Neutrophil (primary cell): Measurements from ENCODE around the gene RAVER1.

Experiments
- H3K27ac ChIP-seq: fragments of 200-600 bp; sonication (generic); 2 replicates; pipeline ENCODE4 v1.5.1; 2016; ENCODE audit warnings: mild to moderate bottlenecking, moderate library complexity
- H3K27me3 ChIP-seq: fragments of 200-600 bp; sonication (generic); 2 replicates; pipeline ENCODE4 v1.6.0; 2016; ENCODE audit warnings: mild to moderate bottlenecking
- H3K36me3 ChIP-seq: fragments of 200-600 bp; sonication (generic); 2 replicates; pipeline ENCODE4 v1.5.1; 2017
- H3K4me1 ChIP-seq, 2 experiments: fragments of 200-600 bp in 1 of 2; sonication (generic) in 1 of 2; 1 replicate in 1 of 2; 2 replicates in 1 of 2; pipeline versions ENCODE4 v1.5.1 to v1.6.1; 2013 to 2016; ENCODE audit warnings: low read depth in 1 of 2, low read length in 1 of 2, mild to moderate bottlenecking in 1 of 2, moderate library complexity in 1 of 2; ENCODE audit not compliant: control insufficient read depth in 1 of 2, insufficient read depth in 1 of 2
- H3K4me3 ChIP-seq, 2 experiments: fragments of 200-600 bp in 1 of 2; sonication (generic) in 1 of 2; 1 replicate in 1 of 2; 2 replicates in 1 of 2; pipeline ENCODE4 v1.5.1; 2013 to 2016; ENCODE audit warnings: low read depth in 1 of 2, low read length in 1 of 2, mild to moderate bottlenecking in 1 of 2, moderate library complexity in 1 of 2
- H3K9me3 ChIP-seq: fragments of 200-600 bp; sonication (generic); 2 replicates; pipeline ENCODE4 v1.5.1; 2016
- CTCF ChIP-seq: fragments of 200-600 bp; sonication (generic); IDR thresholded peaks from 2 replicates; pipeline ENCODE4 v1.5.1; 2016; ENCODE audit warnings: antibody characterized with exemption

Gene RAVER1

DNA sequence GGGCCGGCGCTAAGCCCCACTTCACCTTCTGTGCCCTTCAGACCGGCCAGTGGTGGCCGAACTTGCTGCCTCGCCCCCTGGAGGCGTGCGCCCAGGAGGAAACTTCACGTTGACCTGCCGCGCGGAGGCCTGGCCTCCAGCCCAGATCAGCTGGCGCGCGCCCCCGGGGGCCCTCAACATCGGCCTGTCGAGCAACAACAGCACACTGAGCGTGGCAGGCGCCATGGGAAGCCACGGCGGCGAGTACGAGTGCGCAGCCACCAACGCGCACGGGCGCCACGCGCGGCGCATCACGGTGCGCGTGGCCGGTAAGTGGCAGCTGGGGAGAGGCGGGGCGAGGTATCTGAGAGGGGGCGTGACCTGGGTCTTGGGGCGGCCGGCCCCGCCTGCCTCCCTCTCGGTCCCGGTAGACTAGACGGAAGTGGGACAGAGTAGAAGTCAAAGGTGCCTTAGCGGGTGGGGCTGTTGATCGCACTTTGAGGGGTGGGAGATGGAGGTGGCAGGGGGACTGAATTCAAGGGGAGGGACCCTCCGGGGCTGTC lies 38.0 kb downstream of the RAVER1 start:
- peaks cover 100% of the 10 kb centered on the region for H3K27me3 ChIP-seq

DNA sequence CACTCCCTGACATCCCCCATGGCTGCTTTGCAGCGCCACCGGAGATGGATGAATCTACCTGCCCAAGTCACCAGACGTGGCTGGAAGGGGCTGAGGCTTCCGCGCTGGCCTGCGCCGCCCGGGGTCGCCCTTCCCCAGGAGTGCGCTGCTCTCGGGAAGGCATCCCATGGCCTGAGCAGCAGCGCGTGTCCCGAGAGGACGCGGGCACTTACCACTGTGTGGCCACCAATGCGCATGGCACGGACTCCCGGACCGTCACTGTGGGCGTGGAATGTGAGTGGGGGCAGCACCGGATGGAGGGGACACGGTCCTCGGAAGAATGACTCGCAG lies 39.0 kb downstream of the RAVER1 start:
- peaks cover 5% of the 10 kb centered on the region for H3K9me3 ChIP-seq
- H3K27ac ChIP-seq = no peak overlapping the region
- TF ChIP-seq CTCF = no peak
- peaks cover 52 to 64% of the 10 kb centered on the region in 2 experiments for H3K4me1 ChIP-seq
- H3K36me3 ChIP-seq = no peaks in the 10 kb centered on the region
- no peak overlapping the region for H3K4me3 ChIP-seq
- peaks cover 100% of the 10 kb centered on the region for H3K27me3 ChIP-seq

More for the DNA sequence above, 38.0 kb downstream of the RAVER1 start:
- TF ChIP-seq CTCF = peak; percentile 46
- Histone ChIP-seq H3K36me3 (no peaks in the 10 kb centered on the region), H3K27ac (peak overlapping the region; percentile 46), H3K4me3 (peak overlapping the region; percentile 54 to 58), H3K4me1 (peaks cover 51 to 64% of the 10 kb centered on the region in 2 experiments), H3K9me3 (peaks cover 5% of the 10 kb centered on the region)

GRCh38 chr19:10293637-10294367 lies 39.5 kb downstream of the RAVER1 start:
- Histone ChIP-seq H3K27ac (no peak overlapping the region), H3K9me3 (peaks cover 5% of the 10 kb centered on the region), H3K36me3 (no peaks in the 10 kb centered on the region), H3K4me1 (peaks cover 57 to 69% of the 10 kb centered on the region in 2 experiments), H3K27me3 (peaks cover 100% of the 10 kb centered on the region), H3K4me3 (no peak overlapping the region)
- TF ChIP-seq CTCF = no peak

- H3K4me3 ChIP-seq = peak overlapping the region; percentile 46 to 54
- H3K36me3 ChIP-seq = no peaks in the 10 kb centered on the region
- peaks cover 100% of the 10 kb centered on the region for H3K27me3 ChIP-seq
- peaks cover 5% of the 10 kb centered on the region for H3K9me3 ChIP-seq
- TF ChIP-seq CTCF = no peak
- no peak overlapping the region for H3K27ac ChIP-seq
- H3K4me1 ChIP-seq = peaks cover 65 to 76% of the 10 kb centered on the region in 2 experiments
Measured at GRCh38 chr19:10292789-10293636, 40.3 kb downstream of the RAVER1 start.

GRCh38 chr19:10292206-10292788 lies 41.0 kb downstream of the RAVER1 start:
- Histone ChIP-seq H3K9me3 (peaks cover 5% of the 10 kb centered on the region), H3K4me1 (peaks cover 72 to 84% of the 10 kb centered on the region in 2 experiments), H3K27me3 (peaks cover 100% of the 10 kb centered on the region), H3K36me3 (no peaks in the 10 kb centered on the region), H3K4me3 (peak overlapping the region; percentile 46 to 54), H3K27ac (peak overlapping the region; percentile 49)
- TF ChIP-seq CTCF = no peak
